OCI-LY3 (cell line): ENCODE results near the gene DNAL1.

Experiments
- EZH2phosphoT487 ChIP-seq: fragments of 200-600 bp; shearing (Covaris generic); IDR thresholded peaks from 2 replicates; pipeline ENCODE4 v1.6.1; 2018; ENCODE audit warnings: antibody characterized with exemption, mixed run types, low read depth
- TF ChIP-seq, protein P1 (sequence below): fragments of 200-600, 300-600 bp; sonication (generic); IDR thresholded peaks from 2 replicates; pipeline ENCODE4 v1.5.1; 2014; ENCODE audit warnings: antibody characterized with exemption, low read length, low read depth

DNA sequence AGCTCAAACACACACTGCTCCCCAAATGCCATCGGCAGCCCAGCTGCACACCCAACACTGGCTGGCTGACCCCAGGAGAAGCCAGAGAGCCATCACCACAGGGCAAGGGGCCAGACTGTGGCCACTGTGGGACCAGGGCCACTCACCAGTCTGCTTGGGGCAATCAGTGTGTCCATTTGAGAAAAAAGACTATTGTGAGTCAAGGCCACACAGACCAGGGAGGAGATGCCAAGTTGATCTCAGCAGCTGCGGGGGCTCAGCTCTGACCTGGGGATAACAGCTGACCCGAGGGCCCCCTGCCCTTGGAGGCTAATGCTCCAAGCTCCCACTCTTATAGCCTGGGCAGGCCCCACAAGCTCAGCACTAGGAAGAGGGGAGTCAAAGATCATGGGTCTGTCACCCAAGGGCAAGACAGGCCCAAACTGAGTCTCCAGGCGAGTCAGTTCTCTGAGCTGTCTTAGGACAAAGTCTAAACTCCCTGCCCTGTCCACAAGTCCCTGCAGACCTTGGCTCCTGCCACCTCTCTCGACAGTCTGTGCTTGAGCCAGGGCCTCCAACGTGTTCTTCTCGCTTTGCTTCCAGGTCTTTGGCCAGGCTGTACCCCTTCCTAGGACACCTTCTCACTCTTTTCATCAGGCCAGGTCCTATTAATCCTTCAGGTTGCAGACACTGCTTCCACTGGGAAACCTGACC, 99.5 kb downstream of the DNAL1 start:
- TF ChIP-seq, protein P1, sequence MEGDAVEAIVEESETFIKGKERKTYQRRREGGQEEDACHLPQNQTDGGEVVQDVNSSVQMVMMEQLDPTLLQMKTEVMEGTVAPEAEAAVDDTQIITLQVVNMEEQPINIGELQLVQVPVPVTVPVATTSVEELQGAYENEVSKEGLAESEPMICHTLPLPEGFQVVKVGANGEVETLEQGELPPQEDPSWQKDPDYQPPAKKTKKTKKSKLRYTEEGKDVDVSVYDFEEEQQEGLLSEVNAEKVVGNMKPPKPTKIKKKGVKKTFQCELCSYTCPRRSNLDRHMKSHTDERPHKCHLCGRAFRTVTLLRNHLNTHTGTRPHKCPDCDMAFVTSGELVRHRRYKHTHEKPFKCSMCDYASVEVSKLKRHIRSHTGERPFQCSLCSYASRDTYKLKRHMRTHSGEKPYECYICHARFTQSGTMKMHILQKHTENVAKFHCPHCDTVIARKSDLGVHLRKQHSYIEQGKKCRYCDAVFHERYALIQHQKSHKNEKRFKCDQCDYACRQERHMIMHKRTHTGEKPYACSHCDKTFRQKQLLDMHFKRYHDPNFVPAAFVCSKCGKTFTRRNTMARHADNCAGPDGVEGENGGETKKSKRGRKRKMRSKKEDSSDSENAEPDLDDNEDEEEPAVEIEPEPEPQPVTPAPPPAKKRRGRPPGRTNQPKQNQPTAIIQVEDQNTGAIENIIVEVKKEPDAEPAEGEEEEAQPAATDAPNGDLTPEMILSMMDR, result no peak
- no peak for TF ChIP-seq EZH2phosphoT487
